ENCODE data around the gene HNRNPA0.

DNA sequence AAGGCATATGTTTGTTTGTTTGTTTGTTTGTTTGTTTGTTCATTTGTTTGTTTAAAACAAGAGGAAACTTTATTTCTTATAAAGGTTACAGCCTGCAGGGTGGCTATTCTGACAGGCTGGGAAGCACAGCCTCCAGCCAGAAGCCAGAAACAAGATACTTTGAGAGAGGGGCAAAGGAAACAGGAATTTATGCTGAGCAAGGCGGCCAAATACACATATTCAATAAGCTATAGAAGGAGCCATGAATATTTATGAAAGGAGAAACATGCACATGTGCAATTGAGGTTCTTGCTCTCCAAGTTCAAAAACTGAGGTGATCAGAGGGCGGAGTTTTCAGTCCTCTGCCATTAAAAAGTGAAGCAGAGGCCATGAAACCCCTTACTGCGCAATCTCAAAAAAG, 37.8 kb downstream of the HNRNPA0 start:
- TF ChIP-seq, protein P1, sequence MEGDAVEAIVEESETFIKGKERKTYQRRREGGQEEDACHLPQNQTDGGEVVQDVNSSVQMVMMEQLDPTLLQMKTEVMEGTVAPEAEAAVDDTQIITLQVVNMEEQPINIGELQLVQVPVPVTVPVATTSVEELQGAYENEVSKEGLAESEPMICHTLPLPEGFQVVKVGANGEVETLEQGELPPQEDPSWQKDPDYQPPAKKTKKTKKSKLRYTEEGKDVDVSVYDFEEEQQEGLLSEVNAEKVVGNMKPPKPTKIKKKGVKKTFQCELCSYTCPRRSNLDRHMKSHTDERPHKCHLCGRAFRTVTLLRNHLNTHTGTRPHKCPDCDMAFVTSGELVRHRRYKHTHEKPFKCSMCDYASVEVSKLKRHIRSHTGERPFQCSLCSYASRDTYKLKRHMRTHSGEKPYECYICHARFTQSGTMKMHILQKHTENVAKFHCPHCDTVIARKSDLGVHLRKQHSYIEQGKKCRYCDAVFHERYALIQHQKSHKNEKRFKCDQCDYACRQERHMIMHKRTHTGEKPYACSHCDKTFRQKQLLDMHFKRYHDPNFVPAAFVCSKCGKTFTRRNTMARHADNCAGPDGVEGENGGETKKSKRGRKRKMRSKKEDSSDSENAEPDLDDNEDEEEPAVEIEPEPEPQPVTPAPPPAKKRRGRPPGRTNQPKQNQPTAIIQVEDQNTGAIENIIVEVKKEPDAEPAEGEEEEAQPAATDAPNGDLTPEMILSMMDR (IDR thresholded peaks at IDR 0.05) = no peak
- TF ChIP-seq POLR2A (IDR thresholded peaks at IDR 0.05) = no peak
- no peak for TF ChIP-seq EP300 (IDR thresholded peaks at IDR 0.05)
- no peak for TF ChIP-seq POLR2AphosphoS5 (IDR thresholded peaks at IDR 0.05)
